Ovary (tissue), 9 donors: ENCODE data around the gene OPALIN. TPM values are rescaled to one million over a fixed set of nuclear protein-coding genes. Genes with fewer than 3 reads are reported as not detected.
"Not testable (repeated sequence)": the region's sequence is repeated elsewhere in the genome, so short reads cannot be mapped to it uniquely, and the experiment has no call there.

Experiments
- DNase-seq, 5 donors: peaks; one replicate each; pipeline ENCODE4 v3.0.0-alpha.2; 2019 to 2020
- H3K27ac ChIP-seq, 2 donors: fragments of 200-600 bp; one replicate each; pipeline versions ENCODE4 v1.5.1 to v1.8.0; 2019 to 2022
- H3K27me3 ChIP-seq: fragments of 200-600 bp; one replicate; pipeline ENCODE4 v1.8.0; 2022
- H3K36me3 ChIP-seq: fragments of 200-600 bp; sonication (generic); one replicate; pipeline ENCODE4 v1.5.1; 2019
- H3K4me1 ChIP-seq: one replicate; pipeline ENCODE4 v1.8.1; 2013; ENCODE audit warnings: mild to moderate bottlenecking, moderate library complexity; ENCODE audit not compliant: insufficient read depth
- H3K4me3 ChIP-seq: fragments of 200-600 bp; sonication (generic); one replicate; pipeline ENCODE4 v1.5.1; 2017
- H3K9me3 ChIP-seq, 2 donors: fragments of 200-600 bp in 1 of 2; sonication (generic) in 1 of 2; one replicate each; pipeline versions ENCODE4 v1.5.1 to v1.8.1; 2013 to 2019; ENCODE audit warnings: mild to moderate bottlenecking in 1 of 2, moderate library complexity in 1 of 2
- CTCF ChIP-seq, 3 donors: fragments of 450-650 bp in 2 of 3; fragments of 200-600 bp in 1 of 3; IDR thresholded peaks; one replicate each; pipeline versions ENCODE4 v1.5.1 to v1.8.0; 2016 to 2022; ENCODE audit warnings: antibody characterized with exemption in 3 of 3, mild to moderate bottlenecking in 1 of 3
- EP300 ChIP-seq: sonication (generic); formaldehyde crosslinking; IDR thresholded peaks from one replicate; pipeline ENCODE4 v1.6.1; 2017; ENCODE audit warnings: antibody characterized with exemption
- POLR2A ChIP-seq: fragments of 450-650 bp; IDR thresholded peaks from one replicate; pipeline ENCODE4 v1.6.1; 2017; ENCODE audit warnings: antibody characterized with exemption, mild to moderate bottlenecking, moderate library complexity
- WGBS, 3 donors: extraction: QIAGEN DNeasy Blood & Tissue Kit in 1 of 3; methylation state at CpG; one replicate each; pipeline versions ENCODE4 v1.1.5 to v1.1.7; 2013 to 2017; 5-methylcytosine and 5-hydroxymethylcytosine counted together
- intact Hi-C, 4 donors: fragments of 100-400 bp; cut with DNase I; formaldehyde crosslinking; loops; one replicate each; pipeline versions ENCODE4 v1.11.0 to v1.15.1; 2022 to 2023
- polyA plus RNA-seq, 2 donors: library from polyadenylated mRNA; stranded (reverse); fragments of 200-250 nt in 1 of 2; fragments of 350-450 nt in 1 of 2; fragmentation: Illumina TruSeq in 1 of 2; extraction: RNeasy Lipid Tissue Mini Kit (QIAGEN cat#74804) in 1 of 2; gene quantifications; one replicate each; pipeline ENCODE4 v1.2.3, GENCODE V29; 2013 to 2014
- total RNA-seq, 7 donors: library from RNA; depleted of rRNA in 2 of 7; stranded (reverse); fragments of >200 nt in 2 of 7; fragmentation: NEBNext Ultra II Directional in 3 of 7; extraction: Animal tissue kit (Norgen Biotek cat#: 25700) in 3 of 7; gene quantifications; one replicate each; pipeline versions ENCODE4 v1.1.0 to v1.2.4, GENCODE V29; 2016 to 2023
- donor health status: DM: no; HTN: no; CAD: no; lungs with moderate emphysema.
- donor health status: DM: no; HTN: no; CAD: no.
- donor health status: Bipolar disorder and iron deficiency.
- donor health status: DM: yes; HTN: yes; CAD: no.
- donor health status: DM: no; HTN: no; CAD: no.
- donor health status: DM: yes; HTN: yes; CAD: no.

OPALIN gene
- total and polyA plus RNA-seq, 9 donors, result 0.02 TPM; not detected in 8

GRCh38 chr10:96310321-96310669, 48.5 kb downstream of the OPALIN start:
- no peaks in the 10 kb centered on the region for H3K36me3 ChIP-seq
- no peak overlapping the region for H3K27ac ChIP-seq
- no peaks in the 10 kb centered on the region for H3K27me3 ChIP-seq
- H3K9me3 ChIP-seq, result no peaks in the 10 kb centered on the region
- WGBS, 3 donors, result 2 to 5% (median 2%) methylated on average over 1 of the region's 1 CpG
- intact Hi-C loops, result no loop called here
- DNase-seq, result no peak
- TF ChIP-seq POLR2A (no peak), EP300 (no peak), CTCF (IDR thresholded peaks at IDR 0.05) (no peak)
- H3K4me3 ChIP-seq, result no peak overlapping the region
- peaks cover 6% of the 10 kb centered on the region for H3K4me1 ChIP-seq

DNA sequence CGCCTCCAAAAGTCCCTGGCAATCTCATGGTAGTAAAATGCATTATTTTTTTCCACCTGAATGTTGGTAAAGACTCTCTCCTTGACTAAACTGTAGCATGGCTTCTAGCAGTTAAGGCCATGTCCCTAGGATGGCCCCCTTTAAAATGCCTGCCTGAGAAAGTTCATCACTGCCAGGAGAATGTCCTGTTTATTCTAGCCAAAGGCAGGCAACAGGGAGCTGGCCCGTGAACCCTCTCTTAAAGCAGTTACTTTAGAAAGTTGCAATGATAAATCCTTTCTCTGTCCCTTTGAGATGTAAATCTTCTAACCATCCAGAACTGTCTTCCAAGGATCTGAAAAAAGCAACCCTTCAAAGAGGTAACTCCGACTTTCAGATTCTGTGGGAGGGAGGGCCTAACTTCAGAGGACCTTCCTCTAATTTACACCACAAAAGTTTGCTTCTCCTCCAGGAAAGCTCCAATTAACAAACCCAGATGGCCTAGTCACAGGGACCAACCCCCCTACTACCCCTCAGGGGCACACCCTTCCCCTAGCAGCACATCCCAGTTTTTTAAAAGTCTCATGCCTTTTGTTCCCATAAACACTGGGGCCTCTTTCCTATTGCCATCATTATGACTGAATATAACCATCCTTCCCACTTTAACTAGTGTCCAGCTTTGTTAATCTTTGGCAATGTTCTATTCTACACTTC, 49.0 kb downstream of the OPALIN start:
- no peak for DNase-seq
- intact Hi-C loops, result no loop called here
- H3K36me3 ChIP-seq, result no peaks in the 10 kb centered on the region
- peaks cover 6% of the 10 kb centered on the region for H3K4me1 ChIP-seq
- H3K27me3 ChIP-seq, result no peaks in the 10 kb centered on the region
- H3K27ac ChIP-seq, result peak overlapping the region in 1 of 2 donors; percentile 14
- WGBS, 3 donors, result 15 to 18% (median 17%) methylated on average over 3 of the region's 3 CpGs
- H3K4me3 ChIP-seq, result no peak overlapping the region
- TF ChIP-seq EP300, result no peak
- no peak for TF ChIP-seq CTCF (IDR thresholded peaks at IDR 0.05)
- no peak for TF ChIP-seq POLR2A
- H3K9me3 ChIP-seq, result no peaks in the 10 kb centered on the region

GRCh38 chr10:96308854-96309253, 49.9 kb downstream of the OPALIN start:
- H3K9me3 ChIP-seq, H3K27ac ChIP-seq, DNase-seq, H3K36me3 ChIP-seq, H3K4me3 ChIP-seq, H3K27me3 ChIP-seq, intact Hi-C loops, H3K4me1 ChIP-seq: not testable (repeated sequence)
- 63 to 70% (median 64%) methylated on average over 4 of the region's 4 CpGs for WGBS, 3 donors

DNA sequence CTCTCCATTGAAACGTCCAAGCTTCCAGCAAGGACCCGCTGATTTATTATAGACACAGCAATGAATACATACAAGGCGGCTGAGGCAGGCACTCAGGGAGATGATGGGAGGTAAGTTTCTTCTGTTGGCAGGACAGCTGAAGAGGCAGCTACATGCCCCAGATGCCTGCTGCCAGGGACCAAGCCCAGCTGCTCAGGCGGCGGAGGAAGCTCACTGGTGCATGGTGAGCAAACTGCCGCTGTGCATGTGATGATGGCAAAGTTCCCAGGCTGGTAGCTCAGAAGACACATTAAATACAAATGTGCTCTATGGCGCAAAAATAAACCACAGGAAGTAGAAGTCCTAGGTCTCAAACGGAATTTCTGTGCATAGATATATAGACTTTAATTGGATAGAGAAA, 52.3 kb downstream of the OPALIN start:
- no peaks in the 10 kb centered on the region for H3K36me3 ChIP-seq
- H3K9me3 ChIP-seq, result no peaks in the 10 kb centered on the region
- no peak for TF ChIP-seq CTCF (IDR thresholded peaks at IDR 0.05)
- H3K27ac ChIP-seq, result no peak overlapping the region
- H3K27me3 ChIP-seq, result no peaks in the 10 kb centered on the region
- 75 to 80% (median 80%) methylated on average over 8 of the region's 8 CpGs for WGBS, 3 donors
- no peak overlapping the region for H3K4me3 ChIP-seq
- intact Hi-C loops, result no loop called here
- peaks cover 6% of the 10 kb centered on the region for H3K4me1 ChIP-seq
- no peak for DNase-seq

- Histone ChIP-seq H3K27ac (no peak overlapping the region), H3K4me1 (peaks cover 6% of the 10 kb centered on the region), H3K9me3 (no peaks in the 10 kb centered on the region), H3K27me3 (no peaks in the 10 kb centered on the region), H3K4me3 (no peak overlapping the region), H3K36me3 (no peaks in the 10 kb centered on the region)
- intact Hi-C loops, result no loop called here
- TF ChIP-seq EP300 (no peak), CTCF (IDR thresholded peaks at IDR 0.05) (no peak), POLR2A (no peak)
- no peak for DNase-seq
- WGBS, 3 donors, result 89 to 95% (median 90%) methylated on average over 3 of the region's 3 CpGs
These were observed 53.8 kb downstream of the OPALIN start for GRCh38 chr10:96305019-96305418.
